ENCODE results near the gene TEX48. TPM values are rescaled to one million over a fixed set of nuclear protein-coding genes. Genes with fewer than 3 reads are reported as not detected.

Gene TEX48
- total RNA-seq, 1 experiment from 2014 or later: not detected

DNA sequence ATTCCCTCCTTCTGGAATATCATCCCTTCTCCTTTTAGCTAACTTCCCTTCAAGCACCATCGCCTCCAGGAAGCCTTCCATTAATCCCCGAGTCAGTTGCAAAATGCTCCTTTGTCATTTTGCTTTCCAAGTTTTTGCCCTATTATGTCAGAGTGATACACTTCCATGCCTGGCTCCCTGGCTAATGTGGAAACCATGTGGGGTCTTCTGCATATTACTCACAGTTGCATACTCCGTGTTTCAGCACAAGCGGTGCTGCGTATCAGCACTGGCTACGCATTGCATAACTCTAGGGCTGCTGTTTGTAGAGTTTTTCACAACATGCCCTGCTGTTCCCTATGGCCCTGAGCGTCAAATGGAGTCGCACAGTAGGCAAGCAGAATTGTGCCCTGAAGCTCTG lies 26.3 kb downstream of the TEX48 start:
- H3K36me3 ChIP-seq (ENCODE audit: control insufficient read depth, insufficient read depth, low read length): no peaks in the 10 kb centered on the region

DNA sequence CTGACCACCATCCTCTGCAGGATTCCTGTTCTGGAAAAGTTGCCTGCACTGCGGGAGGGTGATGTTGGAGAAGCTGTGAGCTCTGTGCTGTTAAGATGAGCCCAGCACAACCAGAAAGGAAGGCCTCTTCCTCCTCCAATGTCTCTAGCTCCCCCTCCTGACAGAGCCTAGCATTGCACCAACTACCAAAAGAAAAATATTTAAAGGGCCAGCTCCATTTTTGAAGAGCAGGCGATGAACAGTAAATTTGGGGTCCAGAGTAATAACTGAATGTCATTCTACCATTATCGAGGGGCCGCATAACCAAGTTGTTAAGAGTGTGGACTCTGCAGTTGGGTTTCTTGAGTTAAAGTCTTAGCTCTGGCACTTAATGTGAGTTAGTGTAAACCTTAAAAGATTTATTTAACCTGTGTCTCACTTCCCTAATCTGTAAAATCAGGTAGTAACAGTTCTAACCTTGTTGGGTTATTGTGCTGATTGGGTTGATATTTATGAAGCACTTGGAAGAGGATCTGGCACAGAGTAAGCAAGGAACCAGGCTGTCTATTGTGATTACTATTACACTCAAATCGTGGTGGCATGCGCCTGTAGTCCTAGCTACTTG lies 28.3 kb downstream of the TEX48 start:
- ATAC-seq: peak; percentile 76
- in situ Hi-C loops (cut with HindIII; ENCODE audit: low pct_unique_long_range_greater_than_20kb, low sequenced_read_pairs): no loop called here
- no TSS peak for BruUV-seq (replicated peaks)

More for the DNA sequence above, 26.3 kb downstream of the TEX48 start:
- Histone ChIP-seq H3K27ac (ENCODE audit: low read length) (no peak overlapping the region), H3K4me3 (ENCODE audit: low read depth in 2 of 2, low read length in 2 of 2) (no peak overlapping the region), H3K4me1 (ENCODE audit: control insufficient read depth, insufficient read depth, low read length) (no peaks in the 10 kb centered on the region), H3K9me3 (ENCODE audit: control insufficient read depth, insufficient read depth, low read depth, low read length) (no peaks in the 10 kb centered on the region), H3K27me3 (ENCODE audit: control insufficient read depth, insufficient read depth, low read length) (no peaks in the 10 kb centered on the region)
- in situ Hi-C loops (cut with HindIII; ENCODE audit: low pct_unique_long_range_greater_than_20kb, low sequenced_read_pairs) (no loop called here), intact Hi-C loops (cut with micrococcal nuclease; ENCODE audit: unreplicated experiment) (loop anchor here (2.0 kb wide), 1 partner anchor 169 kb away; no protein-coding TSS in a partner anchor)
- TF ChIP-seq POLR2AphosphoS5 (IDR thresholded peaks at IDR 0.05; ENCODE audit: low read depth, low read length) (no peak), TCF7L2 (IDR thresholded peaks at IDR 0.05; ENCODE audit: low read depth, low read length) (no peak), SIN3A (IDR thresholded peaks at IDR 0.05; ENCODE audit: borderline replicate concordance, insufficient read depth, low read depth, low read length) (no peak)
- TF ChIP-seq, protein P1, sequence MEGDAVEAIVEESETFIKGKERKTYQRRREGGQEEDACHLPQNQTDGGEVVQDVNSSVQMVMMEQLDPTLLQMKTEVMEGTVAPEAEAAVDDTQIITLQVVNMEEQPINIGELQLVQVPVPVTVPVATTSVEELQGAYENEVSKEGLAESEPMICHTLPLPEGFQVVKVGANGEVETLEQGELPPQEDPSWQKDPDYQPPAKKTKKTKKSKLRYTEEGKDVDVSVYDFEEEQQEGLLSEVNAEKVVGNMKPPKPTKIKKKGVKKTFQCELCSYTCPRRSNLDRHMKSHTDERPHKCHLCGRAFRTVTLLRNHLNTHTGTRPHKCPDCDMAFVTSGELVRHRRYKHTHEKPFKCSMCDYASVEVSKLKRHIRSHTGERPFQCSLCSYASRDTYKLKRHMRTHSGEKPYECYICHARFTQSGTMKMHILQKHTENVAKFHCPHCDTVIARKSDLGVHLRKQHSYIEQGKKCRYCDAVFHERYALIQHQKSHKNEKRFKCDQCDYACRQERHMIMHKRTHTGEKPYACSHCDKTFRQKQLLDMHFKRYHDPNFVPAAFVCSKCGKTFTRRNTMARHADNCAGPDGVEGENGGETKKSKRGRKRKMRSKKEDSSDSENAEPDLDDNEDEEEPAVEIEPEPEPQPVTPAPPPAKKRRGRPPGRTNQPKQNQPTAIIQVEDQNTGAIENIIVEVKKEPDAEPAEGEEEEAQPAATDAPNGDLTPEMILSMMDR (IDR thresholded peaks at IDR 0.05): no peak
- TF ChIP-seq, protein P2, sequence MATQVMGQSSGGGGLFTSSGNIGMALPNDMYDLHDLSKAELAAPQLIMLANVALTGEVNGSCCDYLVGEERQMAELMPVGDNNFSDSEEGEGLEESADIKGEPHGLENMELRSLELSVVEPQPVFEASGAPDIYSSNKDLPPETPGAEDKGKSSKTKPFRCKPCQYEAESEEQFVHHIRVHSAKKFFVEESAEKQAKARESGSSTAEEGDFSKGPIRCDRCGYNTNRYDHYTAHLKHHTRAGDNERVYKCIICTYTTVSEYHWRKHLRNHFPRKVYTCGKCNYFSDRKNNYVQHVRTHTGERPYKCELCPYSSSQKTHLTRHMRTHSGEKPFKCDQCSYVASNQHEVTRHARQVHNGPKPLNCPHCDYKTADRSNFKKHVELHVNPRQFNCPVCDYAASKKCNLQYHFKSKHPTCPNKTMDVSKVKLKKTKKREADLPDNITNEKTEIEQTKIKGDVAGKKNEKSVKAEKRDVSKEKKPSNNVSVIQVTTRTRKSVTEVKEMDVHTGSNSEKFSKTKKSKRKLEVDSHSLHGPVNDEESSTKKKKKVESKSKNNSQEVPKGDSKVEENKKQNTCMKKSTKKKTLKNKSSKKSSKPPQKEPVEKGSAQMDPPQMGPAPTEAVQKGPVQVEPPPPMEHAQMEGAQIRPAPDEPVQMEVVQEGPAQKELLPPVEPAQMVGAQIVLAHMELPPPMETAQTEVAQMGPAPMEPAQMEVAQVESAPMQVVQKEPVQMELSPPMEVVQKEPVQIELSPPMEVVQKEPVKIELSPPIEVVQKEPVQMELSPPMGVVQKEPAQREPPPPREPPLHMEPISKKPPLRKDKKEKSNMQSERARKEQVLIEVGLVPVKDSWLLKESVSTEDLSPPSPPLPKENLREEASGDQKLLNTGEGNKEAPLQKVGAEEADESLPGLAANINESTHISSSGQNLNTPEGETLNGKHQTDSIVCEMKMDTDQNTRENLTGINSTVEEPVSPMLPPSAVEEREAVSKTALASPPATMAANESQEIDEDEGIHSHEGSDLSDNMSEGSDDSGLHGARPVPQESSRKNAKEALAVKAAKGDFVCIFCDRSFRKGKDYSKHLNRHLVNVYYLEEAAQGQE (IDR thresholded peaks at IDR 0.05; ENCODE audit: insufficient read depth in 1 of 2, low read depth in 2 of 2, low read length in 1 of 2): no peak
- DNase-seq (ENCODE audit: low read depth, low spot score) (no peak), ATAC-seq (no peak)
- POLR2A ChIA-PET: interaction anchor here (0.5 kb wide), 1 partner anchor 263 kb away, joined by 4 read pairs; no protein-coding TSS in a partner anchor
- CTCF ChIA-PET: interaction anchor here (0.5 to 0.7 kb wide), 2 partner anchors 152 to 154 kb away, joined by 3 to 5 read pairs; no protein-coding TSS in a partner anchor
- BruUV-seq (replicated peaks): no TSS peak

More for the DNA sequence above, 28.3 kb downstream of the TEX48 start:
- no peak overlapping the region for H3K4me3 ChIP-seq (ENCODE audit: low read depth in 2 of 2, low read length in 2 of 2)
- no peaks in the 10 kb centered on the region for H3K4me1 ChIP-seq (ENCODE audit: control insufficient read depth, insufficient read depth, low read length)
- no peak overlapping the region for H3K27ac ChIP-seq (ENCODE audit: low read length)
- POLR2A ChIA-PET: no interaction called here
- TF ChIP-seq, protein P1 (IDR thresholded peaks at IDR 0.05): peak; percentile 88
- TF ChIP-seq, protein P2 (IDR thresholded peaks at IDR 0.05; ENCODE audit: insufficient read depth in 1 of 2, low read depth in 2 of 2, low read length in 1 of 2): no peak
- DNase-seq (ENCODE audit: low read depth, low spot score): peak; percentile 54
- H3K27me3 ChIP-seq (ENCODE audit: control insufficient read depth, insufficient read depth, low read length): no peaks in the 10 kb centered on the region
- no peaks in the 10 kb centered on the region for H3K36me3 ChIP-seq (ENCODE audit: control insufficient read depth, insufficient read depth, low read length)
- no peaks in the 10 kb centered on the region for H3K9me3 ChIP-seq (ENCODE audit: control insufficient read depth, insufficient read depth, low read depth, low read length)
- CTCF ChIA-PET: interaction anchor here (0.6 to 1.9 kb wide), 10 partner anchors 41 to 248 kb away, joined by 3 to 15 read pairs (median 5); no protein-coding TSS in a partner anchor
- intact Hi-C loops (cut with micrococcal nuclease; ENCODE audit: unreplicated experiment): loop anchor here (2.0 to 5.0 kb wide), 3 partner anchors 151 to 249 kb away; no protein-coding TSS in a partner anchor
